IPS-18c (cell line): ENCODE data around the gene CARD19.

Source experiments
- H3K4me3 ChIP-seq: 2 replicates; pipeline ENCODE4 v1.7.0; 2013; ENCODE audit warnings: low read depth, mild to moderate bottlenecking, low read length, moderate library complexity; ENCODE audit not compliant: insufficient read depth
- H3K9me3 ChIP-seq: one replicate; pipeline ENCODE4 v1.6.1; 2013; ENCODE audit warnings: mild to moderate bottlenecking, low read length, moderate library complexity; ENCODE audit not compliant: control insufficient read depth, insufficient read depth

Gene CARD19

GRCh38 chr9:93123561-93124283, 27.7 kb downstream of the CARD19 start:
- Histone ChIP-seq H3K9me3 (no peaks in the 10 kb centered on the region), H3K4me3 (no peak overlapping the region)

- no peak overlapping the region for H3K4me3 ChIP-seq
- no peaks in the 10 kb centered on the region for H3K9me3 ChIP-seq
Measured at GRCh38 chr9:93124793-93125192, 28.8 kb downstream of the CARD19 start.

GRCh38 chr9:93125331-93125894, 29.4 kb downstream of the CARD19 start:
- H3K9me3 ChIP-seq, result no peaks in the 10 kb centered on the region

GRCh38 chr9:93126151-93126781, 30.2 kb downstream of the CARD19 start:
- H3K9me3 ChIP-seq, result no peaks in the 10 kb centered on the region
- H3K4me3 ChIP-seq, result no peak overlapping the region

More at GRCh38 chr9:93125331-93125894, 29.4 kb downstream of the CARD19 start:
- no peak overlapping the region for H3K4me3 ChIP-seq

DNA sequence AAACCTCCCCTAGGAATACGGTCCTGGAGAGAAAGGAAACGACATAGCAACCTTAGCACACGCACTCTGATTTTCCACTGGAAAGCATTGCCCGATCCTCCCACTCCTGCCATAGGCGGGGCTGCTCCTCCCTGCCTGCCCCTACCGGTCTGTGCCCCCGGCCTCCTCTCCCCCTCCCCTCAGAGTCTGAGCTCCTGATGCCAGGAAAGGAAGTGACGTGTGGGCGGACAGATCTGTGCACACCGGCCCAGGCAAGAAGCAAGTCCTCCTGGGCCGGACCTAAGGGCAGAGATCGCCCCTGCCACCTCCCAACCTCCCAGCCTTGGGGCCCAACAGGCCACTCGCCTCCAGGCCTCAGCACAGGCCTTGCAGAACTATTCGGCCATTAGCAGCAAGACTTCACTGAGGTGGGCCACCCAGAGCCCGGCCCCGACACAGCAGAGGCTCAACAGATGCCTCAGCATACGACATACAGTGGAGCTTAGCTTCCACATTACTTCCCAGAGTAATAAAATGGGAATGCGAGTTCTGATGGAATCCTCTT, 30.9 kb downstream of the CARD19 start:
- Histone ChIP-seq H3K9me3 (no peaks in the 10 kb centered on the region), H3K4me3 (no peak overlapping the region)

DNA sequence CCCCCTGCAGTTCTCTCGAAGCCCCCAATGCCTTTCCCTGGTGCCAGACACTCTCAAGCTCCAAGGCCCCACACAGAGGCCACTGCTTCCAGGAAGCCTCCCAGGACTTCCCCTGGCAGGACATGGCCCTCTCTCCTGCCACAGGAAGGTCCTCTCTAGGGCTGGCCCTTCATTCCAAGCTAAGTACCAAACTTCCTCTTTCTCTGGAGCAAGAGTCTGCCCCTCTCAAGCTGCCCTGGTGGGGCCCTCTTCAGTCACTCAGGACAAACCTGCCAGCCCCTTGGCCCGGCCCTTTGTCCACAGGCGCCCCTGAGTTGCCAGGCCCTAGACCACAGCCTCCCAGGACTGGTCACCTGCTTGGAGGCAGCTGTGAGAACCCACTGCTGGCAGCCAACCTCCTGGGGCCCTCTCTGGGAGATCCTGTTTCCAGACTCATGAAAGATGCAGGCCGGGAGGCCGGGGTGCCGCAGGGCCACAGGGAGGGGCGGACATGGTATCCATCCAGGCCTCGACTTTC, 31.4 kb downstream of the CARD19 start:
- Histone ChIP-seq H3K4me3 (no peak overlapping the region), H3K9me3 (no peaks in the 10 kb centered on the region)

DNA sequence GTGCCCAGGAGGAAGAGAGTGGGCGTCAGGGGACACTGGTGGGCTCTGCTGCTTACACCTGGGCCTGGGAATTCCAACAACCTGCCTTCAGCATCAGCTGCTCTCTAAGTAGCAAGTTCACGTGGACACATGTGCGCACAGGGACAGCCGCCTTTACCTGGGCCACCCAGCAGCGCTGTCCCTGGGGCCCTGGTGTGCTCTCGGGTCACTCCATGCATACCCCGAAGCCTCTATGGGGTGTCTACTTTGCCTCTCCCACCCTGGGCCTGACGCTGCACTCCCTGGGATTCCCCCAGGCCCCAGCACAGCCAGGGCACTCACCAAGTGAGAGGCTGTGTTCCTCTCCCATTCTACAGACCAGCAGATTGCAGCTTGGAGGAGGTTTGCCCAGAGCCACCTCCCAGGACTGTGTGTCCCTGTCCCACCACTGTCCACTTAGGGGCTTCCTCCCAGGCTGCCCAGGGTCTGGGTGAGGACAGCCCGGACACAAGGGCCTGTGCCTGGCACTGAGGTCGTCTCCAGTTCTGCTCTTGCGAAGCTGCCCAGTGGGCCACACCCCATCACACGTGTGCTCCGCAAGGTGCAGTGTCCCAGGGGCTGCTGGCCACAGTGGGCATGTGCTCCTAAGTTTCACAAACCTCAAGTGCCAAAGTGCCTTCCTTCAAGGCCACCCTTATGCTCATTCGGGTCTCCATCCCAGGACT, 32.1 kb downstream of the CARD19 start:
- H3K4me3 ChIP-seq, result no peak overlapping the region
- H3K9me3 ChIP-seq, result no peaks in the 10 kb centered on the region

DNA sequence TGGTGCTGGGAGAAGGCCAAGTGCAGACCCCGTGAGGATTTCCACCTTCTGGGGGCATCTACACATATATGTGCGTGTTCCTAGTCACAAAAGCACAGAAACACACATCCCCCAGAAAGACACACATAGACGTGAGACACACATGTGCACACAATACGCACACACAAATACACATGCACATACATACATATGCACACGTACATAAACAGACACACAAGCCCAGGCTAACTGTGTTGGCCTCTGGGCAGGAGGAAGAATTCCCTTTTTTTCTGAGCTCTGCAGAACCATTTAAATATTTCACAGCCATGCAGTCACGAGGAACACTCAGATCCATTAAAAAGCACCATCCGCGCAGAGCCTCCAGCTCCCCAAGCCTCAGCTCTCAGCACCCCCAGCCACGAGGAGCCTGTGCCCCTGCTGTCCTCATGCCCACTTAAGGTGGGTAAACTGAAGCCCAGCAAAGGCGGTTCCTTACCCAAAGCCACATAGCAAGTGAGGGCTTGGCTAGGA, 32.8 kb downstream of the CARD19 start:
- no peaks in the 10 kb centered on the region for H3K9me3 ChIP-seq
- H3K4me3 ChIP-seq, result no peak overlapping the region

DNA sequence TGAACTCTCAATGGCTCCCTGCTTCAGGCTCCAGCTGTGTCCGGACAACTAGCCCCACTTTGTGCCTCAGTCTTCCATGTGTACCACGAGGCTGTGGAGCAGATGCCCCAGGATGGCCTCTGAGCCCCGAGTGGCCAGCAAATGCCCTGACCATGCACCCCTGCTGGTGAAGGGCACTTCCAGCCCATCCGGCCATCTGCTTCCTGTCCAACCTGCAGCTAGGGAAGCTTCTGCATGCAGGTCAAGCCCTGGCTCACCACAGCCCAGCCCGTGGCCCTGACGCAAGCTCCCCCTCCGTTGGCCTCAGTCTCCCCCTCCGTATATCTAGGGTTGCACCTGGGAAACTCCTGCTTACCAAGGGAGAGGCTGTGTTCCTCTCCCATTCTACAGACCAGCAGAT, 33.3 kb downstream of the CARD19 start:
- Histone ChIP-seq H3K4me3 (no peak overlapping the region), H3K9me3 (no peaks in the 10 kb centered on the region)

DNA sequence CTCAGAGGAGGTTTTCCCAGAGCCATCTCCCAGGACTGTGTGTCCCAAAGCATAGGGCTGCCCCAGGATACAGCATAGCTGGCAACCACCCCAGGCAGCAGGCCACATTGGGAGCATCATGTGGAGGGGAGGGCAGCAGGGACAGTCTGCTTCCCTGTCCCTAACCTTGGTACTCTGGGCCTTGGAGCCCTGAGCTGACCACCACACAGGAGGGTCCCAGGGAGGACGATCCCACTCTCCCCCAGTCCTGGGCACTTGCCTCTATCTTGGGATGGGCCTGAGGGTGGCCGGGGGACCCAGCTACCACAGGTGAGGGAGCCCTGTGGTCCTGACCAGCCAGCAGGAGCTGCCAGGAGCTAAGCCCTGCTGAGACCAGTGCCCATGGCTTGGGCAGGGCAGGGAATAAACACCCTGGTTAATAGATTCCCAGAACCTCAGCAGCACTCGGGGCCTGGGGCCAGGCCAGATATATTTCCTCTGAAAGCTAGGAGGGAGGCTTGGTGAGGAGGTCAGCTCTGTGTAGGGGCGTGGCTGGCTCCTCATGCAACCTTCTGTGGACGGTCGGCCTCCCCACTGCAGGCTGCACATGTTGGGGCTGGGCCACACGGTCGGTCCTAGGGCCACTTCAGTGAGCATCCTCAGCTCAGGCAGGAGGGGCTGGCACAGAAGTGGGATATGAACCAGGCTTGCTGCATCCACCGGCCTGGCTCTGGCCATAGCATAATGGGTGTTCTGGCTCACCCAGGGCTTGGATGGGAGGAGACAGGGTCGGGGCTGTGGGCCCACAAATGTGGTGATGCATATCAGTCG, 33.9 kb downstream of the CARD19 start:
- H3K4me3 ChIP-seq, result no peak overlapping the region
- H3K9me3 ChIP-seq, result no peaks in the 10 kb centered on the region

DNA sequence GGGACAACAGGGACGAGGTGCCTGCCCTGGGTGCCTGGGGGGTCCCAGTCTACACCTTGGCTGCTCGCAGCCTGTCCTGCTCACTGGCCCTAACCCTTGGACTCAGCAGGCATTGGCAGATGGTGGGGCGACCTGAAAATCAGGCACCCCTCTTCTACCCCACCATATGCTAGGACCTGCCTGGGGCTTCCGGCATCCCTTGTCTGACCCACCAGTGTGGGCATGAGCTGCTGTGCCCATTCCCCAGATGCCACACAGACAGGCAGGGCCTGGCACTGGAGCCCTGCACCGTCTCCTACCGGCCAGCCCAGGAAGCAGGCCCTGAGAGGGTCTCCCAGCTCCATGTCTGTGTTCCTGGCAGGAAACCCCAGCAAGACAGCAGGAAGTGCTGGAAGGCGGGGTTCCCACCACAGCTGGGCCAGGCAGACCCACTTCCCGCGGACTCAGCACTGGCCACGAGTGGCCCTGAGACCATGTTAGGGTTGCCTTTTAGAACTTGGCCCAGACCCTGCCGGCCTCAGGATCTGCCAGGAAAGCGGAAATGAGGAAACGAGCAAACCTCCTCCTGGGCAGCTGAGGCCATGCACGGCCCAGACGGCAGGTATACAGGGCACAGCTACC, 35.0 kb downstream of the CARD19 start:
- Histone ChIP-seq H3K4me3 (no peak overlapping the region), H3K9me3 (no peaks in the 10 kb centered on the region)

GRCh38 chr9:93131599-93132286, 35.7 kb downstream of the CARD19 start:
- H3K4me3 ChIP-seq, result no peak overlapping the region
- H3K9me3 ChIP-seq, result no peaks in the 10 kb centered on the region

GRCh38 chr9:93132287-93132927, 36.4 kb downstream of the CARD19 start:
- H3K9me3 ChIP-seq, result no peaks in the 10 kb centered on the region
- peak overlapping the region; percentile 77; the same call in 1 of the 2 replicates for H3K4me3 ChIP-seq

- H3K9me3 ChIP-seq, result no peaks in the 10 kb centered on the region
- H3K4me3 ChIP-seq, result peak overlapping the region; percentile 77
Measured at GRCh38 chr9:93132946-93133680, 37.1 kb downstream of the CARD19 start.

DNA sequence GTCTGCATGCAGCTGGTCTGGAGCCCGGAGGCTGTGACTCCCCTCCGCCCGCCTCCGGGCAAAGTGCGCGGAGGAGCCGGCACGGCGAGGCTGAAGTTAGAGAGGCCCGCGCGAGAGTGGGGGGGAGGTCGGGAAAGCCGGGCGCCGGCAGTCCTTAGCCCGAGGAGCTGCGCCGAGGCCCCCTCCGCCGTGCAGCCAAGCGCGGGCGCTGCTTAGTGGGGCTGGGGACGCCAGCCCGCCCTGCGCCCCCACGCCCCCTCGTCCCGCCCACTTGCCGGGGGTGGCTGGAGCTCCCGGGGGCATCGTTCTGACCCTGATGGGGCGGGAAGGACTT, 37.6 kb downstream of the CARD19 start:
- H3K4me3 ChIP-seq, result peak overlapping the region; percentile 77
- H3K9me3 ChIP-seq, result no peaks in the 10 kb centered on the region
